Stimulated activated CD4-positive, alpha-beta T cell treated with anti-CD3 and anti-CD28 coated beads, Interleukin-4, amount 100 ng/mL, for 48 hours (primary cell): ENCODE results near the gene SAFB.

ENCODE experiments used
- DNase-seq, 2 donors: peaks; one replicate each; pipeline ENCODE4 v3.0.0-alpha.2; 2020; ENCODE audit warnings: low read depth in 2 of 2

The SAFB gene

GRCh38 chr19:5627395-5627904 is 4.6 kb downstream of the SAFB start:
- peak; percentile 32 to 40 for DNase-seq

- DNase-seq = no peak
Observed at GRCh38 chr19:5628461-5628860, 5.6 kb downstream of the SAFB start.

GRCh38 chr19:5628919-5629481 is 6.1 kb downstream of the SAFB start:
- DNase-seq = no peak

- no peak for DNase-seq
Observed at GRCh38 chr19:5631567-5632240, 8.8 kb downstream of the SAFB start.

GRCh38 chr19:5632241-5632612 is 9.3 kb downstream of the SAFB start:
- no peak for DNase-seq

- no peak for DNase-seq
Observed at GRCh38 chr19:5632657-5633056, 9.8 kb downstream of the SAFB start.

- DNase-seq = no peak
Observed at GRCh38 chr19:5635427-5635826, 12.5 kb downstream of the SAFB start.

GRCh38 chr19:5637971-5638370 is 15.1 kb downstream of the SAFB start:
- DNase-seq = no peak

- no peak for DNase-seq
Observed at GRCh38 chr19:5641171-5641570, 18.3 kb downstream of the SAFB start.

- no peak for DNase-seq
Observed at GRCh38 chr19:5642204-5642603, 19.3 kb downstream of the SAFB start.

GRCh38 chr19:5643060-5643459 is 20.2 kb downstream of the SAFB start:
- no peak for DNase-seq

- no peak for DNase-seq
Observed at GRCh38 chr19:5644037-5644436, 21.2 kb downstream of the SAFB start.

- no peak for DNase-seq
Observed at GRCh38 chr19:5645409-5645808, 22.5 kb downstream of the SAFB start.

GRCh38 chr19:5646703-5647102 is 23.8 kb downstream of the SAFB start:
- DNase-seq = no peak

- no peak for DNase-seq
Observed at GRCh38 chr19:5648464-5648863, 25.6 kb downstream of the SAFB start.

GRCh38 chr19:5651361-5651760 is 28.5 kb downstream of the SAFB start:
- DNase-seq = no peak

GRCh38 chr19:5652261-5652660 is 29.4 kb downstream of the SAFB start:
- DNase-seq = no peak

- no peak for DNase-seq
Observed at GRCh38 chr19:5654931-5655330, 32.0 kb downstream of the SAFB start.

GRCh38 chr19:5655412-5655811 is 32.5 kb downstream of the SAFB start:
- no peak for DNase-seq

- no peak for DNase-seq
Observed at GRCh38 chr19:5661483-5661882, 38.6 kb downstream of the SAFB start.

- DNase-seq = no peak
Observed at GRCh38 chr19:5663904-5664303, 41.0 kb downstream of the SAFB start.

- no peak for DNase-seq
Observed at GRCh38 chr19:5664515-5664914, 41.6 kb downstream of the SAFB start.

- DNase-seq = no peak
Observed at GRCh38 chr19:5665781-5666513, 43.1 kb downstream of the SAFB start.
